Smooth muscle cell (in vitro differentiated cells): ENCODE measurements around the gene FIG4. TPM values are rescaled to one million over a fixed set of nuclear protein-coding genes. Genes with fewer than 3 reads are reported as not detected.

ENCODE experiments used
- DNase-seq: peaks from one replicate; lab custom pipeline; 2025; ENCODE audit not compliant: unreplicated experiment; lab: John Stamatoyannopoulos, UW
- H2AFZ ChIP-seq: fragments of 200-600 bp; sonication (generic); 2 replicates; pipeline ENCODE4 v1.6.0; 2016; ENCODE audit warnings: antibody characterized with exemption, low read depth, mild to moderate bottlenecking
- H3F3A ChIP-seq: fragments of 200-600 bp; sonication (generic); 2 replicates; pipeline ENCODE4 v1.6.0; 2017; ENCODE audit warnings: antibody characterized with exemption, low read depth
- H3K27ac ChIP-seq: fragments of 200-600 bp; sonication (generic); 2 replicates; pipeline ENCODE4 v1.5.1; 2016; ENCODE audit warnings: low read depth, mild to moderate bottlenecking
- H3K27me3 ChIP-seq: fragments of 200-600 bp; sonication (generic); 2 replicates; pipeline ENCODE4 v1.6.1; 2016; ENCODE audit warnings: low read depth, mild to moderate bottlenecking
- H3K36me3 ChIP-seq: fragments of 200-600 bp; sonication (generic); 2 replicates; pipeline ENCODE4 v1.5.1; 2016; ENCODE audit warnings: low read depth
- H3K4me1 ChIP-seq: fragments of 200-600 bp; sonication (generic); 2 replicates; pipeline ENCODE4 v1.5.1; 2016; ENCODE audit warnings: low read depth
- H3K4me2 ChIP-seq: fragments of 200-600 bp; sonication (generic); 2 replicates; pipeline ENCODE4 v1.6.0; 2016; ENCODE audit warnings: mild to moderate bottlenecking
- H3K4me3 ChIP-seq: fragments of 200-600 bp; sonication (generic); 2 replicates; pipeline ENCODE4 v1.5.1; 2016; ENCODE audit warnings: mild to moderate bottlenecking
- H3K79me2 ChIP-seq: fragments of 200-600 bp; sonication (generic); 2 replicates; pipeline ENCODE4 v1.6.0; 2016; ENCODE audit warnings: low read depth, mild to moderate bottlenecking
- H3K9ac ChIP-seq: fragments of 200-600 bp; sonication (generic); 2 replicates; pipeline ENCODE4 v1.6.0; 2016; ENCODE audit warnings: low read depth
- H3K9me3 ChIP-seq: fragments of 200-600 bp; sonication (generic); replicated peaks from 2 replicates; pipeline ENCODE4 v1.5.1; 2016; ENCODE audit warnings: low read depth
- H4K20me1 ChIP-seq: fragments of 200-600 bp; sonication (generic); 2 replicates; pipeline ENCODE4 v1.6.0; 2016; ENCODE audit warnings: low read depth
- CTCF ChIP-seq: fragments of 200-600 bp; sonication (generic); IDR thresholded peaks from 2 replicates; pipeline ENCODE4 v1.5.1; 2017; ENCODE audit warnings: borderline replicate concordance, mild to moderate bottlenecking, antibody characterized with exemption; ENCODE audit not compliant: insufficient read depth, poor library complexity, severe bottlenecking
- WGBS: methylation state at CpG from one replicate; pipeline ENCODE4 v1.1.7; 2016; ENCODE audit warnings: low lambda C conversion rate; 5-methylcytosine and 5-hydroxymethylcytosine counted together
- polyA plus RNA-seq: library from polyadenylated mRNA; unstranded; fragments of >200 nt; fragmentation: Nextera tagmentation; extraction: Ambion mirVana; gene quantifications from 2 replicates; pipeline ENCODE4 v1.2.1, GENCODE V29; 2016
- total RNA-seq: library from RNA; depleted of rRNA; stranded (reverse); fragments of >200 nt; gene quantifications from 2 replicates; pipeline ENCODE4 v1.2.3, GENCODE V29; 2014

Gene FIG4
- total and polyA plus RNA-seq, 2 experiments from 2014 or later, result 12.1 to 12.4 TPM

GRCh38 chr6:109762769-109763441 is 71.8 kb downstream of the FIG4 start:
- H3K27me3 ChIP-seq, result no peaks in the 10 kb centered on the region
- H3K4me1 ChIP-seq, result peaks cover 3% of the 10 kb centered on the region
- no peak for TF ChIP-seq CTCF
- H3K9ac ChIP-seq, result no peak overlapping the region
- H3K36me3 ChIP-seq, result no peaks in the 10 kb centered on the region
- no peak overlapping the region for H2AFZ ChIP-seq
- WGBS, result 0% methylated on average over 1 of the region's 1 CpG
- H3K9me3 ChIP-seq, result no peaks in the 10 kb centered on the region
- no peak for DNase-seq
- no peak overlapping the region for H3K4me2 ChIP-seq
- no peaks in the 10 kb centered on the region for H3K79me2 ChIP-seq
- H3F3A ChIP-seq, result no peaks in the 10 kb centered on the region
- no peak overlapping the region for H3K4me3 ChIP-seq
- H3K27ac ChIP-seq, result no peak overlapping the region
- H4K20me1 ChIP-seq, result no peaks in the 10 kb centered on the region

GRCh38 chr6:109766167-109766566 is 75.1 kb downstream of the FIG4 start:
- no peaks in the 10 kb centered on the region for H3K27me3 ChIP-seq
- no peaks in the 10 kb centered on the region for H3K9me3 ChIP-seq
- peaks cover 3% of the 10 kb centered on the region for H3K4me1 ChIP-seq
- no peaks in the 10 kb centered on the region for H3F3A ChIP-seq
- H3K4me2 ChIP-seq, result no peak overlapping the region
- DNase-seq, result no peak
- no peaks in the 10 kb centered on the region for H3K79me2 ChIP-seq
- WGBS, result 79% methylated on average over 3 of the region's 3 CpGs
- TF ChIP-seq CTCF, result no peak
- H3K36me3 ChIP-seq, result no peaks in the 10 kb centered on the region
- H3K4me3 ChIP-seq, result no peak overlapping the region
- no peak overlapping the region for H3K9ac ChIP-seq
- no peaks in the 10 kb centered on the region for H4K20me1 ChIP-seq
- H3K27ac ChIP-seq, result no peak overlapping the region
- H2AFZ ChIP-seq, result no peak overlapping the region

- Histone ChIP-seq H2AFZ (no peak overlapping the region), H3K79me2 (no peaks in the 10 kb centered on the region), H3K36me3 (no peaks in the 10 kb centered on the region), H3K9ac (no peak overlapping the region), H3K4me2 (no peak overlapping the region), H3K4me3 (no peak overlapping the region), H3K9me3 (no peaks in the 10 kb centered on the region), H3K4me1 (no peaks in the 10 kb centered on the region), H3F3A (no peaks in the 10 kb centered on the region), H3K27ac (no peak overlapping the region), H4K20me1 (no peaks in the 10 kb centered on the region), H3K27me3 (no peaks in the 10 kb centered on the region)
- no peak for DNase-seq
- 86% methylated on average over 3 of the region's 3 CpGs for WGBS
- no peak for TF ChIP-seq CTCF
Measured at GRCh38 chr6:109767961-109768360, 76.9 kb downstream of the FIG4 start.

GRCh38 chr6:109768485-109768884 is 77.4 kb downstream of the FIG4 start:
- DNase-seq, result no peak
- Histone ChIP-seq H4K20me1 (no peaks in the 10 kb centered on the region), H3K4me1 (no peaks in the 10 kb centered on the region), H3K4me2 (no peak overlapping the region), H3F3A (no peaks in the 10 kb centered on the region), H3K9me3 (no peaks in the 10 kb centered on the region), H3K9ac (no peak overlapping the region), H3K36me3 (no peaks in the 10 kb centered on the region), H3K27ac (no peak overlapping the region), H3K79me2 (no peaks in the 10 kb centered on the region), H3K27me3 (no peaks in the 10 kb centered on the region), H2AFZ (no peak overlapping the region), H3K4me3 (no peak overlapping the region)
- 95% methylated on average over 5 of the region's 5 CpGs for WGBS
- no peak for TF ChIP-seq CTCF
